Hepatocyte (in vitro differentiated cells): ENCODE data around the gene FOXL2NB. TPM values are rescaled to one million over a fixed set of nuclear protein-coding genes. Genes with fewer than 3 reads are reported as not detected.

ENCODE experiments used
- DNase-seq: peaks from one replicate; pipeline ENCODE4 v3.0.0-alpha.2; 2016; ENCODE audit warnings: low spot score
- H2AFZ ChIP-seq: fragments of 200-600 bp; sonication (generic); 2 replicates; pipeline ENCODE4 v1.6.0; 2016; ENCODE audit warnings: antibody characterized with exemption, mild to moderate bottlenecking
- H3K27ac ChIP-seq: fragments of 200-600 bp; sonication (generic); 2 replicates; pipeline ENCODE4 v1.5.1; 2016; ENCODE audit warnings: mild to moderate bottlenecking
- H3K27me3 ChIP-seq: fragments of 200-600 bp; sonication (generic); 2 replicates; pipeline ENCODE4 v1.6.1; 2016
- H3K36me3 ChIP-seq: fragments of 200-600 bp; sonication (generic); replicated peaks from 2 replicates; pipeline ENCODE4 v1.5.1; 2016; ENCODE audit warnings: low read depth; ENCODE audit not compliant: insufficient read depth
- H3K4me1 ChIP-seq: fragments of 200-600 bp; sonication (generic); 2 replicates; pipeline ENCODE4 v1.5.1; 2016; ENCODE audit warnings: mild to moderate bottlenecking, moderate library complexity; ENCODE audit not compliant: insufficient read depth
- H3K4me2 ChIP-seq: fragments of 200-600 bp; sonication (generic); 2 replicates; pipeline ENCODE4 v1.6.0; 2016
- H3K4me3 ChIP-seq: fragments of 200-600 bp; sonication (generic); 2 replicates; pipeline ENCODE4 v1.5.1; 2016; ENCODE audit warnings: mild to moderate bottlenecking
- H3K79me2 ChIP-seq: fragments of 200-600 bp; sonication (generic); 2 replicates; pipeline ENCODE4 v1.6.0; 2017; ENCODE audit warnings: mild to moderate bottlenecking
- H3K9me2 ChIP-seq: fragments of 200-600 bp; sonication (generic); replicated peaks from 2 replicates; pipeline ENCODE4 v1.6.0; 2017; ENCODE audit warnings: mild to moderate bottlenecking; ENCODE audit not compliant: insufficient read depth
- H3K9me3 ChIP-seq: fragments of 200-600 bp; sonication (generic); 2 replicates; pipeline ENCODE4 v1.5.1; 2016; ENCODE audit warnings: low read depth, mild to moderate bottlenecking
- H4K20me1 ChIP-seq: fragments of 200-600 bp; sonication (generic); 2 replicates; pipeline ENCODE4 v1.6.0; 2016; ENCODE audit warnings: mild to moderate bottlenecking; ENCODE audit not compliant: insufficient read depth, poor library complexity, severe bottlenecking
- EZH2 ChIP-seq: fragments of 200-600 bp; sonication (generic); IDR thresholded peaks from 2 replicates; pipeline ENCODE4 v1.6.1; 2016; ENCODE audit warnings: antibody characterized with exemption, mild to moderate bottlenecking, borderline replicate concordance
- EZH2phosphoT487 ChIP-seq: fragments of 200-600 bp; sonication (generic); IDR thresholded peaks from one replicate; pipeline ENCODE4 v1.6.1; 2018; ENCODE audit warnings: antibody characterized with exemption, mild to moderate bottlenecking, low read depth, moderate library complexity; ENCODE audit not compliant: unreplicated experiment, severe bottlenecking
- whole genome bisulfite sequencing: methylation state at CpG from one replicate; pipeline ENCODE4 v1.1.6; 2016; ENCODE audit warnings: low lambda C conversion rate; ENCODE audit errors: missing lambda C conversion rate; 5-methylcytosine and 5-hydroxymethylcytosine counted together
- polyA plus RNA-seq: library from polyadenylated mRNA; unstranded; fragments of >200 nt; fragmentation: Nextera tagmentation; extraction: Ambion mirVana; gene quantifications from 2 replicates; pipeline ENCODE4 v1.2.1, GENCODE V29; 2016
- total RNA-seq: library from RNA; depleted of rRNA; stranded (reverse); fragments of >200 nt; gene quantifications from 2 replicates; pipeline ENCODE4 v1.2.3, GENCODE V29; 2014
- TF ChIP-seq, protein P1 (sequence below): fragments of 200-600 bp; sonication (generic); IDR thresholded peaks from 2 replicates; pipeline ENCODE4 v1.5.1; 2016; ENCODE audit warnings: antibody characterized with exemption, mild to moderate bottlenecking; ENCODE audit not compliant: poor library complexity

The FOXL2NB gene
- total RNA-seq (not detected in 2 replicates), polyA plus RNA-seq (not detected in 2 replicates)

DNA sequence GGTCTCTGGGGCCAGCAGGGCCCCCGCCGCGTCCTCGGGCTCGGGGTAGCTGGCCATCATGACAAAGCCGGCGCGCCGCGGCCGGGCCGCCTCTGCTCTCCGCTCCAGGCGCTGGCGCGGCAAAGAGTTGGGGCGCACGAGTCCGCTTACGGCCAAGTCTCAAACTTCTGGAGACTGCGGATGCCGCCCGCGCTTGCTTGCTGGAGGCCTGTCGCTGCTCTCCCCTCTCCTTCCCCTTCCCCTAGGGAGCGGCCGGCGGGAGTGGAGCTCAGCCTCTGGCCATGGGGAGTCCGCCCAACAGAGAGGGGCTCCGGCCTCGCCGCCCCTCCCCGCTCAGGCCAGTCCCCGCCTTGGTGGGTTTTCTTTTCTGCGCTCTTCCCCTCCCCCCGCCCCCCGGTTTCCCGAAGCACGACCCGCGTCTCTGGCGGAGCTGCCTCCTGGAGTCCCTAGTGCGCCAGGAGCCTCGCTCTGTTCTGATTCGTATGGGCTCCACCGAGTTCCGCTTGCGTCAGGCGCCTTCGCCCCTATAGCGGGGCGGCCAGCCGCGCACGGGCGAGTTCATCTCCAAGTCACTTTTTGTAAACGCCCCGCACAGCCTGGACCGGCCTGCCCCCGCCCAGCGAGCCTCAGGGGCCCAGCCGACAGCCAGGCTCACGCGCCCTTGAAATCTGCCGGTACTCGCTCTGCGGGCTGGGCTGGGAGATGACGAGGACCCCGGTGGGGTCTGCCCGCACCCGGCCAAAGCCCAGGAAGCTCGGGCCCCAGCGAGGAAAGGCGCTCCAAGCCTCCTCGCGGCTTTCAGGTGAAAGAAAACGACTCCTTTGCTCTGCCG, at the start of gene FOXL2NB, which contains the start of gene FOXL2:
Gene FOXL2NB (plus strand): TSS at position 555 of the 832 bp plus-strand sequence. CDS start 148 bp downstream, at position 703.
Gene FOXL2 (minus strand): TSS at position 475 of the 832 bp plus-strand sequence. CDS start 415 bp downstream, at position 60.
- H3K9me3 ChIP-seq, result no peaks in the 10 kb centered on the region
- H3K9me2 ChIP-seq, result no peaks in the 10 kb centered on the region
- H4K20me1 ChIP-seq, result no peaks in the 10 kb centered on the region
- TF ChIP-seq EZH2, result peak; percentile 83
- TF ChIP-seq, protein P1, sequence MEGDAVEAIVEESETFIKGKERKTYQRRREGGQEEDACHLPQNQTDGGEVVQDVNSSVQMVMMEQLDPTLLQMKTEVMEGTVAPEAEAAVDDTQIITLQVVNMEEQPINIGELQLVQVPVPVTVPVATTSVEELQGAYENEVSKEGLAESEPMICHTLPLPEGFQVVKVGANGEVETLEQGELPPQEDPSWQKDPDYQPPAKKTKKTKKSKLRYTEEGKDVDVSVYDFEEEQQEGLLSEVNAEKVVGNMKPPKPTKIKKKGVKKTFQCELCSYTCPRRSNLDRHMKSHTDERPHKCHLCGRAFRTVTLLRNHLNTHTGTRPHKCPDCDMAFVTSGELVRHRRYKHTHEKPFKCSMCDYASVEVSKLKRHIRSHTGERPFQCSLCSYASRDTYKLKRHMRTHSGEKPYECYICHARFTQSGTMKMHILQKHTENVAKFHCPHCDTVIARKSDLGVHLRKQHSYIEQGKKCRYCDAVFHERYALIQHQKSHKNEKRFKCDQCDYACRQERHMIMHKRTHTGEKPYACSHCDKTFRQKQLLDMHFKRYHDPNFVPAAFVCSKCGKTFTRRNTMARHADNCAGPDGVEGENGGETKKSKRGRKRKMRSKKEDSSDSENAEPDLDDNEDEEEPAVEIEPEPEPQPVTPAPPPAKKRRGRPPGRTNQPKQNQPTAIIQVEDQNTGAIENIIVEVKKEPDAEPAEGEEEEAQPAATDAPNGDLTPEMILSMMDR, result no peak
- no peak for TF ChIP-seq EZH2phosphoT487
- H3K4me3 ChIP-seq, result peak within 1 kb of the TSS; percentile 29
- peaks cover 35% of the 10 kb centered on the region for H3K4me1 ChIP-seq
- peak within 1 kb of the TSS; percentile 46 for H2AFZ ChIP-seq
- H3K4me2 ChIP-seq, result peak within 1 kb of the TSS; percentile 94
- peak; percentile 47 for DNase-seq
- no peaks in the 10 kb centered on the region for H3K36me3 ChIP-seq
- H3K27me3 ChIP-seq, result peaks cover 97% of the 10 kb centered on the region
- H3K79me2 ChIP-seq, result no peaks in the 10 kb centered on the region
- WGBS, result 2% methylated on average over 57 of the region's 78 CpGs
- no peak within 1 kb of the TSS for H3K27ac ChIP-seq

DNA sequence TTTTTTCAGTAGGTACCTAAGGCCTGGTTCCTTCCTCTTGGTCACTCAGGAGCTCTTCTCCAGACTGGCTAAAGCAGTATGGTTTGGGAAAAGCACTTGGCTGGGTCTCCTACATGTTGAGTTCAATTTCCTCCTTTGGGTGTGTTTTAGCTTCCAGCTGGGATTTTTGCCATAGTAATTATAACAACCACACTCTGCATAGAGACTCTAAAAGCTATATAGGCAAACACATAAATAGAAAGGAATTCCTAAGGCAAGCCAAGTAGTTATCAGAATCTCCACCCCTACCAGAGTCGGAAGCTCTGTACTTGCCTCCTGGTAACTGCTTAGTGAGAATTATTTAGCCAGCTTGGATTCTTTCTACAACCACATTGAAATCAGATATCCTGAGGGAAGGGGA, 48.7 kb upstream of the FOXL2NB start:
- Histone ChIP-seq H3K79me2 (no peaks in the 10 kb centered on the region), H2AFZ (no peak overlapping the region), H3K27me3 (no peaks in the 10 kb centered on the region), H3K4me3 (no peak overlapping the region), H4K20me1 (no peaks in the 10 kb centered on the region), H3K36me3 (no peaks in the 10 kb centered on the region), H3K4me2 (no peak overlapping the region), H3K9me2 (no peaks in the 10 kb centered on the region), H3K9me3 (no peaks in the 10 kb centered on the region), H3K27ac (no peak overlapping the region), H3K4me1 (no peaks in the 10 kb centered on the region)
- 67% methylated on average over 1 of the region's 1 CpG for WGBS
- DNase-seq, result no peak
- TF ChIP-seq EZH2phosphoT487 (no peak), EZH2 (no peak)
- TF ChIP-seq, protein P1, result no peak

- no peak for DNase-seq
- H3K4me3 ChIP-seq, result no peak overlapping the region
- no peaks in the 10 kb centered on the region for H3K4me1 ChIP-seq
- no peak overlapping the region for H3K27ac ChIP-seq
- TF ChIP-seq EZH2 (no peak), EZH2phosphoT487 (no peak)
- TF ChIP-seq, protein P1, result no peak
- H3K79me2 ChIP-seq, result no peaks in the 10 kb centered on the region
- no peaks in the 10 kb centered on the region for H3K36me3 ChIP-seq
- no peaks in the 10 kb centered on the region for H3K27me3 ChIP-seq
- no peaks in the 10 kb centered on the region for H4K20me1 ChIP-seq
- no peak overlapping the region for H2AFZ ChIP-seq
- no peak overlapping the region for H3K4me2 ChIP-seq
- H3K9me3 ChIP-seq, result no peaks in the 10 kb centered on the region
- H3K9me2 ChIP-seq, result no peaks in the 10 kb centered on the region
Measured at GRCh38 chr3:138898708-138899107, 48.3 kb upstream of the FOXL2NB start.
